ENCODE data around the gene WBP2.
A peak's percentile ranks its signal among the peaks of the same experiment; 100 is the strongest.

- TF ChIP-seq EZH2 (optimal IDR thresholded peaks at IDR 0.05; ENCODE audit: low read depth, low read length): no peak
- peak; percentile 38 for TF ChIP-seq CTCF (IDR thresholded peaks at IDR 0.05; ENCODE audit: low read length)
Observed at GRCh38 chr17:75877752-75878173, 22.6 kb upstream of the WBP2 start.

Data from MM.1S (cell line).